Measurements from ENCODE around the gene H1-8. TPM values are rescaled to one million over a fixed set of nuclear protein-coding genes. Genes with fewer than 3 reads are reported as not detected.

Gene H1-8
- total RNA-seq, 2 donors from 2014 or later, result not detected

DNA sequence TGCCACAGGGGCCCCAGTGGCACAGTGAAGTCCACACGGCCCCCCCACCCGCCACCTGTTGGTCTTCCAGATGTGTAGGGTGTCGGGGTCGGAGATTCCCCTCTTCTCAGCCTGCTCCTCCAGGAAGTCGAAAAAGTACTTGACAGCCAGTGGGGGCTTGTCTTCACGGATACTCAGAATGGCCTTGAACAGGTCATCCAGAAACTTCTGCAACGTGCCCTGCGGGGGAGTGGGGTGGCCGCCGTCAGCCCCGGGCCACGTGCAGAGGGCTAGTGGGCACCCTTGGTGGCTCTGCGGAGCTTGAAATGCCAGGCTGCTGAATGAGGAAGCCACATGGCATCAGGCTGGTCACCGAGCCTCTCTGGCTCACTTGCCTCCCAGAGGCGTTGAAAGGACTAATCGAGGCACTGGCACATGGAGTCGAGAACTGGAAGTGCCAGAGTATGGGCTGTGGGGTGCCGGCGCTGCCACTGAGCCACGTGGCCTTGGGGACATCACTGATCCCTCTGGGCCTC is 16.6 kb downstream of the H1-8 start:
- no peak for DNase-seq (ENCODE audit: low spot score)
- Histone ChIP-seq H3K27ac (peak overlapping the region; percentile 65 to 69), H3K4me3 (no peak overlapping the region), H3K36me3 (no peaks in the 10 kb centered on the region), H3K4me1 (replicated peaks) (no peaks in the 10 kb centered on the region), H3K9me3 (no peaks in the 10 kb centered on the region), H3K27me3 (replicated peaks; ENCODE audit: insufficient read depth) (no peaks in the 10 kb centered on the region)
- intact Hi-C loops (cut with DNase I), result loop anchor here (5.0 kb wide), 1 partner anchor 67 kb away; no protein-coding TSS in a partner anchor
- TF ChIP-seq, protein P1, sequence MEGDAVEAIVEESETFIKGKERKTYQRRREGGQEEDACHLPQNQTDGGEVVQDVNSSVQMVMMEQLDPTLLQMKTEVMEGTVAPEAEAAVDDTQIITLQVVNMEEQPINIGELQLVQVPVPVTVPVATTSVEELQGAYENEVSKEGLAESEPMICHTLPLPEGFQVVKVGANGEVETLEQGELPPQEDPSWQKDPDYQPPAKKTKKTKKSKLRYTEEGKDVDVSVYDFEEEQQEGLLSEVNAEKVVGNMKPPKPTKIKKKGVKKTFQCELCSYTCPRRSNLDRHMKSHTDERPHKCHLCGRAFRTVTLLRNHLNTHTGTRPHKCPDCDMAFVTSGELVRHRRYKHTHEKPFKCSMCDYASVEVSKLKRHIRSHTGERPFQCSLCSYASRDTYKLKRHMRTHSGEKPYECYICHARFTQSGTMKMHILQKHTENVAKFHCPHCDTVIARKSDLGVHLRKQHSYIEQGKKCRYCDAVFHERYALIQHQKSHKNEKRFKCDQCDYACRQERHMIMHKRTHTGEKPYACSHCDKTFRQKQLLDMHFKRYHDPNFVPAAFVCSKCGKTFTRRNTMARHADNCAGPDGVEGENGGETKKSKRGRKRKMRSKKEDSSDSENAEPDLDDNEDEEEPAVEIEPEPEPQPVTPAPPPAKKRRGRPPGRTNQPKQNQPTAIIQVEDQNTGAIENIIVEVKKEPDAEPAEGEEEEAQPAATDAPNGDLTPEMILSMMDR (IDR thresholded peaks at IDR 0.05), result no peak
- TF ChIP-seq POLR2A (IDR thresholded peaks at IDR 0.05), result no peak
- no peak for TF ChIP-seq POLR2AphosphoS5 (IDR thresholded peaks at IDR 0.05)
- 91% methylated on average over 20 of the region's 20 CpGs for WGBS

DNA sequence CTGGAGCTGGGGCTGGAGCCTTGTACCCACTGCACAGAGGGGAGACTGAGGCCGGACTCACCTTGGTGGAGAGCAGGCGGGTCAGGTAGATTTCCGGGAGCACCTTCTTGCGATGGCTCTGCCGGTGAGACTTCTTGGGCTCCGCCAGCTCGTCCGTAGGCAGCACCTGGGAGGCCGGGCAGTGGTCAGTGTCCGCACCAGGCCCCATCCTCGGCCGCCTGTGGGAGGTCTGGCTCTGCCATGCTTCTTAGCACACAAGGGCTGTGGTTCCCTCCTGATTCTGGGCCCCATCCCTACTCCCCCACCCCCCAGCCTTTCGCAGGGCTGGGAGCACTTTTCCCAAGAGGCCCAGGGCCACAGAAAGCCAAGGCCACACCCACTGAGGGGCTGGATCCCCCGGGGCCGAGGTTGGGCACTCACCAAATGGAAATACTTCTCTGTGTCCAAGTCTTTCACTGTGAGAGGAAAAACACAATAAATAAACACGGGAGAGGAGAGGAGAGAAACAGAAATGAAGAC is 17.4 kb downstream of the H1-8 start:
- H3K4me1 ChIP-seq (replicated peaks), result no peaks in the 10 kb centered on the region
- no peak overlapping the region for H3K4me3 ChIP-seq
- 66% methylated on average over 16 of the region's 16 CpGs for WGBS
- intact Hi-C loops (cut with DNase I), result no loop called here
- DNase-seq (ENCODE audit: low spot score), result no peak
- no peaks in the 10 kb centered on the region for H3K27me3 ChIP-seq (replicated peaks; ENCODE audit: insufficient read depth)
- H3K27ac ChIP-seq, result peak overlapping the region; percentile 65 to 69
- TF ChIP-seq POLR2A (IDR thresholded peaks at IDR 0.05), result no peak
- no peak for TF ChIP-seq POLR2AphosphoS5 (IDR thresholded peaks at IDR 0.05)
- TF ChIP-seq, protein P1 (IDR thresholded peaks at IDR 0.05), result no peak
- no peaks in the 10 kb centered on the region for H3K36me3 ChIP-seq
- no peaks in the 10 kb centered on the region for H3K9me3 ChIP-seq

DNA sequence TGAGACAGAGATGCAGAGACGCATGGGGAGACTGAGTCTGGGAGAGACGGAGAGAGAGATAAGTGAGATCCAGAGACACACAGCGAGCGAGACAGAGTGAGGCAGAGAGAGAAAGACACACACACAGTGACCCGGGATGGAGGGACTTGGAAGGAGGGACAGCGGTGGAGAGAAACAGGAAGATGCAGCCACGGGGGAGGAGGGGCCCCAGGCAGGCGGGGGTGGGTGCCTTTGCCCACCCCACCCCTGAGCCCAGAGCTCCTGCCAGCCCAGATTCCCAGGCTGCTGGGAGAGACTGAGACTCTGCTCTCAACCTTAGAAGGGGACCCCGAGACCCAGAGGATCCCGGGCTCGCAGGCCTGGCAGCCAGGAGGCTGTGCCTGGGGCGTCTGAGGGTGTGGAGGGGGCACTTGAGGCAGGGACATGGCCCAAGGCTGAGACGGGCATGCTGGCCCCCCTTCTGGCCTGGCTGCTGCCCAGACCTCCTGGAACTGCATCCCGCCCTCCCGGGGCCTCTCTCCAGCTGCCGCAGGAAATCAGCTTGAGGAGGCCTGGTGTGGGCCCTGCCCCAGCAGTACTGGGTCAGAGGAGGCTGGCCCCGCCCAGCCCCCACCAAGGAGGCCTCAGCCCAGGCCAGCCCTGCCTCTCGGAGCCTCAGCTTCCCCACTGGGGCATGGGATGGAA is 18.1 kb downstream of the H1-8 start:
- WGBS, result 18% methylated on average over 16 of the region's 18 CpGs
- peak overlapping the region; percentile 65 to 69 for H3K27ac ChIP-seq
- H3K9me3 ChIP-seq, result no peaks in the 10 kb centered on the region
- intact Hi-C loops (cut with DNase I), result no loop called here
- TF ChIP-seq, protein P1 (IDR thresholded peaks at IDR 0.05), result no peak
- TF ChIP-seq POLR2AphosphoS5 (IDR thresholded peaks at IDR 0.05), result peak; percentile 21
- no peaks in the 10 kb centered on the region for H3K4me1 ChIP-seq (replicated peaks)
- no peak for DNase-seq (ENCODE audit: low spot score)
- no peak overlapping the region for H3K4me3 ChIP-seq
- no peaks in the 10 kb centered on the region for H3K27me3 ChIP-seq (replicated peaks; ENCODE audit: insufficient read depth)
- no peaks in the 10 kb centered on the region for H3K36me3 ChIP-seq

DNA sequence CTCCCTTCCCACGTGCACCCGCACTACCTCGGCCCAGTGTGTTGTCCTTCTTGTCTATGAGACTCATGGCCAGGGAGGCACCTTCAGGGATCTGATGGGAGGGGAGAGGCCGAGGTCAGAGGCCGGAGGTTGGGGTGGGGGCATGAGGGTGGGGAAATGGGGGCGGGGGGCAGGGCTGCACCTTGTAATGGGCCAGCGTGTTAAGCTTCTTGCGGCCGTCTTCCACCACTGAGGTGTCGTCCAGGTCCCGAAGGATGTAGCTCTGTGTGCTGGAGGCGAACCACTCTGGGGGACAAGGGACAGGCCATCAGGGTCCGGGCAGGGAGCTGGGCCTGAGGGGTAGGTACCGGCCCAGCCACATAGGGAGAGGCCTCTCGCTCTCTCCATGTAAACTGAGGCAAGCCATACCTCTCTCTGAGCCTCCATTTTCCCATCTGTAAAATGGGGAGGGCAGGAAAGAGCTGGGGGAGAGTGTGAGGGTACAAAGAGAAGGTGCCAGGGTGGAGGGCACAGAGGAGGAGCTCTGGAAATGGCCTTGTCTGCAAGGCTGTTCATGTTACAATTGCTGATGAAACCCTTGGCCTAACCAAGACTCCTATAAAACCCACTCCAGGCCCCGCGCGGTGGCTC is 18.8 kb downstream of the H1-8 start:
- H3K4me1 ChIP-seq (replicated peaks), result no peaks in the 10 kb centered on the region

More for the DNA sequence above, 18.8 kb downstream of the H1-8 start:
- no peaks in the 10 kb centered on the region for H3K36me3 ChIP-seq
- TF ChIP-seq POLR2AphosphoS5 (IDR thresholded peaks at IDR 0.05) (no peak), POLR2A (IDR thresholded peaks at IDR 0.05) (no peak)
- TF ChIP-seq, protein P1 (IDR thresholded peaks at IDR 0.05), result no peak
- H3K27ac ChIP-seq, result peak overlapping the region; percentile 65 to 69
- H3K4me3 ChIP-seq, result no peak overlapping the region
- no peaks in the 10 kb centered on the region for H3K27me3 ChIP-seq (replicated peaks; ENCODE audit: insufficient read depth)
- no peak for DNase-seq (ENCODE audit: low spot score)
- 85% methylated on average over 18 of the region's 18 CpGs for WGBS
- no peaks in the 10 kb centered on the region for H3K9me3 ChIP-seq
- intact Hi-C loops (cut with DNase I), result no loop called here

Measured in prostate gland (tissue), 2 donors.